ENCODE data around the gene SGMS2. TPM values are rescaled to one million over a fixed set of nuclear protein-coding genes. Genes with fewer than 3 reads are reported as not detected.

Gene SGMS2
- 42.8 and 82.3 TPM in 2 replicates for total RNA-seq

GRCh38 chr4:107824350-107825071 is at the start of gene SGMS2:
Gene SGMS2, plus strand, starts transcription at chr4:107824932. Its CDS starts 70,622 bp downstream, at chr4:107895554.

GRCh38 chr4:107930821-107931774 is 106.4 kb downstream of the SGMS2 start, which contains the start of gene CYP2U1:
Gene CYP2U1, plus strand, starts transcription at chr4:107931549. Its CDS starts 95 bp downstream, at chr4:107931644.

Other genes with a start within 250 kb of the SGMS2 start
- gene PAPSS1, start 104.7 kb upstream of the SGMS2 start, total RNA-seq, result 41.5 and 59.3 TPM in 2 replicates
- 11.2 and 14.5 TPM in 2 replicates for gene CYP2U1, start 106.6 kb downstream of the SGMS2 start, total RNA-seq
- gene HADH, start 165.0 kb downstream of the SGMS2 start, total RNA-seq, result 15.2 and 15.4 TPM in 2 replicates